Activated gamma-delta T cell (primary cell): ENCODE data around the gene CPT1B.
"Not testable (repeated sequence)": the region's sequence is repeated elsewhere in the genome, so short reads cannot be mapped to it uniquely, and the experiment has no call there.

Experiments
- DNase-seq: peaks from one replicate; lab custom pipeline; 2025; lab: John Stamatoyannopoulos, UW

The CPT1B gene

DNA sequence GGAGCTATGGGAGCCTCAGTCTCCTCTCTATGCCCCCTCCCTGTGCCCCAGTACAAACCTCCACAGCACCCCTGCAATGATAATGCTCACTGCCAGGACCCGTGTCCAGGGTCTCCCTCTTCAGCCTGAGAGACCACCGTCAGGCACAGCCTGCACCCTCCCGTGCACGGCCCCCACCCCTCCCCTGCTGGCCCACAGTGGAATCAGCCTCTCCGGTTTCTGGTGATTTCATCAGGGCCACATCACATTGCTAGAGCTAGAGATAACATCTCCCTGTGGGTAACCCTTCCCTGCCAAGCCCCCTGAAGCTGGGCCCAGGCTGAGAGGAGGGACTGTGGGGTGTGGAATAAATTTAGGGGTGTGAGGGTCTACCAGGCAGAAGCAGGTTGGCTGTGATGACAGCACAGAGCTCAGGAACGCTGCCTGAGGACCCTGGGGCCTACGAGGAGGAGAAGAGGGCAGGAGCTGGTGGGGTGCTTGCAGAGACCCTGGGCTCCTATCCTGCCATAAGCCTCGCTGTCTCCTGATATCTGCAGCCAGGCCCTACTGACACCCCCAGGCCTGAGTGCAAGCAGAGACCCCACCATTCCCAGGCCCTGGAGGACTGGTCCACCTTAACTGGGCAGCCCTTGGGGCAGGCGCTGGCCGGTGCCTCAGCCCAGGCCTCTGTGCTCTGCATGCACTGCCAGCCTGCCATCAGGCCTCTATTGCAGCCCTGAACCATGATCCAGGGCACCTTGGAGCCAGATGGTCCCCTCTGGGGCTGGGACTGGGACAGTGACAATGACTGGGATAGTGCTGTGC, 32.5 kb downstream of the CPT1B start, which contains the start of gene KLHDC7B:
Gene KLHDC7B (plus strand): TSS at position 378 of the 804 bp plus-strand sequence. CDS start 345 bp downstream, at position 723.
- DNase-seq, result no peak

DNA sequence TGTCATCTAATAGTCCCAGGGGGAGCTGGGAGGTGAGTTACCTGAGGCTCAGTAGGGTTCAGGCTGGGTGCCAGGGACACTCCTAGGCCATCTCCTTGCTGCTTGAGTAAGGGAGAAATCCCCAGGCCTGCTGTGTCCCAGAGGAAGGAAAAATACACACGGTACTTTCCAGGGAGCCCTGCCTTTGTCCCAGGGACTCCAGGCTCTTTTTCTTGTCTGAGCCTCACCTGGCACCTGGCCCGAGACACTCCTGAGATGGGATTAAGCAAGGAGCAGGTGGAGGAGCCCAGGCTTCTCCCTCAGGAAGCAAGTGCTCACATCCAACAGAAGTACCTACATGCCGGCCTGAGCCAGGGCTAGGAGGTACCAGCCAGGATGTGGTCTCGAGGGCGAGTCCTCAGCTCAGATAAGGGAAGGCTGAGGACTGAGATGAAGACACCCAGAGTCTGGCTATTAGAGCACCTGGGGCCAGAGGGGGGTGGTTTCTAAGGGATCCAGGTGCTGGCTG, 33.4 kb downstream of the CPT1B start:
- DNase-seq, result no peak

DNA sequence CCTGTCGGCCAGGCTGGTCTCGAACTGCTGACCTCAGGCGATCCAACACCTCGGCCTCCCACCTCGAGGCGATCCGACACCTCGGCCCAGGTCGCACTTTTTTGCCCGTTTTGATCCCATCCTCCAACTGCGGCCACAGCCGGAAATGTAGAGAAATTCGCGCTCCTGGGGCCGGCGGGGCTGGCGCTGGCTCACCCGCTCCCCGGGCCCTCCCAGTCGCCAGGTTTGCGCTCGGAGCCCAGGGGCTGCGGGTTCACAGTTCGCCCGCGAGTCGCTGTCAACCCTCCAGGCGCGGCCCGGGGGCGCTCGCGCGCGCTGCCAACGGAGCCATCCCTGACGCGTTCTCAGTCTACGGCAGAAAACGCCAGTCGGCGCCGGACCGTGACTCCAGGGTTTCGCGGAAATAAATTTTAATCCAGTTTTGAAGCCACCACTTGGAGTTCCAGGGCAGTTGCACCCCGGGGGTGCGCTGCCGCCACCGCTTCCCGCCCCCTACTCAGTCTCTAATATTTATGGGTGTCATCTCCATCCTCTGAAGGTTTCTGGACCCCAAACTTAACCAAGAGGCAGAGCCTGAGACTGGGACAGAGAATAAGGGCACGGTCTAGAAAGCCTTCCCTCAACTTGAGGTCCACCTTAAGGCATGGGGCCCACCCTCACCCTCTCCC, 34.0 kb downstream of the CPT1B start:
- DNase-seq, result peak; percentile 85

DNA sequence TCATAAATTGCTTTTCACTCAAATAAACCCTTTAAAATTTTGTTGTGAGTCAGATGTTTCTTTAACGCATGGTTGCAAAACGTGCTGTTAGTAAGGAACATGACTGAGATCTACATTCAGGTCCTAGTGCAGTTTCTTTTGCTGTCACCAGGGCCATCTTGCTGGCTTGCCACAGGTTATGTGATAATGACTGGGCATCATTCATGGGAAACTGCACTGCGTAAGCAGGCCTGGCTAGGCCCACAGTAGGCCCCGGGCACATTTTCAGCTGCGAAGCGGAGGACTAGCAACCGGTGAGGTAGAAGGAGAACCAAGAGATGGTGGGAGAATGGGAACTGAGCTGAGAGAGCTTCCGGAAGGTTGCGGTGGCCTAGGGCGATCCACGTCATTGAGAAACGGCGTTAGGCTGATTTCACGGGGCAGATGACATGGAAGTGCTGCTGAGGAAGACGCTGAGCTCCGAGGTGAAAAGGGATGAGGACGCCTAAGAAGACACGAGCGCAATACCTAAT, 35.8 kb downstream of the CPT1B start:
- no peak for DNase-seq

GRCh38 chr22:50541667-50542026, 36.6 kb downstream of the CPT1B start:
- not testable (repeated sequence) for DNase-seq

- no peak for DNase-seq
Observed at GRCh38 chr22:50540381-50540780, 37.8 kb downstream of the CPT1B start.

DNA sequence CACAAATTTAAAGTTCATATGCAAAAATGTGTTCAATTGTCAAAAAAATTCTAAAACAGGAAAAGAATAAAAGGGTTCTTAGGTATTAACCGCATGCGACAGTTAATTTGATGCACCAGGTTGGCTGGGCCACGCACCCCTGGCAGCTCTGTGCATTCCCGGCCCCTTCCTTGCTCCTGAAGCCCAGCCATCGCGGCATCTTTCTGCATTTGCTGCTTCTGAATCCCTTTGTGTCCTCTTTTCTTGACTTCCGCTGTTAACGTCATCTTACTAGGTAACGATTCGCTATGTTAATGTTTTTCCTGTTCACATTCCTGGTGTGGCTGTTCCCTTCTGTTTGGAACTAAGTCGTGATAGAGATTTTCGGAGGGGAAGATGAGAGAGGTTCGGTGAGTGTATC, 40.5 kb downstream of the CPT1B start:
- DNase-seq, result no peak

- DNase-seq, result no peak
Observed at GRCh38 chr22:50536226-50536625, 42.0 kb downstream of the CPT1B start.

DNA sequence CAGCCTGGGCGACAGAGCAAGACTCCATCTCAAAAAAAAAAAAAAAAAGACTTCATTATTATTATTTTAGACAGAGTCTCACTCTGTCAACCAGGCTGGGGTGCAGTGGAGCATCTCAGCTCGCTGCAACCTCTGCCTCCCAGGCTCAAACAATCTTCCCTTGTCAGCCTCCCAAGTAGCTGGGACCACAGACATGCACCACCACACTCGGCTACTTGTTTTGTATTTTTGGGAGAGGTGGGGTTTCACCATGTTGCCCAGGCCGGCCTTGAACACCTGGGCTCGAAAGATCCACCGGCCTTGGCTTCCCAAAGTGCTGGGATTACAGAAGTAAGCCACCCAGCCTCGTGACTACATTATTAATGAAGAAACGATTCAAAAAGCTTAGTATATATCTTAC, 43.1 kb downstream of the CPT1B start:
- no peak for DNase-seq

DNA sequence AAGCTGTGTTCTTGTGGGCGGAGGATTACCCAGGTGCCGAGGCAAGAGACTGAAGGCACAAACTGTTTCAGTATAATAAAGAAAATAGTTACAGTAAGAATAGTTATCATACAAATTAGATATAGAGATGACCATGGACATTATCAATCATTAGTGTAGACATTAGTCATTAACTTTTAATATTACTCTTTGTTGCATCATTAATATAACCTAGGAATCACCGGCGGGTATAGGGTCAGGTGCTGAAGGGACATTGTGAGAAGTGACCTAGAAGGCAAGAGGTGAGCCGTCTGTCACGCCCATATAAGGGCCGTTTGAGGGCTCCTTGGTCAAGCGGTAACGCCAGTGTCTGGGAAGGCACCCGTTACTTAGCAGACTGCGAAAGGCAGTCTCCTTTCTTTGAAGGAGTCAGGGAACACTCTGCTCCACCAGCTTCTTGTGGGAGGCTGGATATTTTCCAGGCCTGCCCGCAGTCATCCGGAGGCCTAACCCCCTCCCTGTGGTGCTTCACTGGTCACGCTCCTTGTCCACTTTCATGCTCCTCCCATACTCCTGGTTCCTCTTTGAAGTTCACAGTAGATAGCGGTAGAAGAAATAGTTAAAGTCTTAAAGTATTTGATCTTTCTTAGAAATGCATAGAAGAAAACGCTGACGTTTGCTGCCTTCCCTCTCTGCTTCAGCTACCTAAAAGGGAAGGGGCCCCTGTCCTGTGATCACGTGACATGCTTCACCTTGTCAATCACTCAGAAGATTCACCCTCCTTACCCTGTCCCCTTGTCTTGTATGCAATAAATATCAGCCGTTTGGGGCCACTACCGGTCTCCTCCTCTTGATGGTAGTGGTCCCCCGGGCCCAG, 44.1 kb downstream of the CPT1B start:
- DNase-seq, result not testable (repeated sequence)

DNA sequence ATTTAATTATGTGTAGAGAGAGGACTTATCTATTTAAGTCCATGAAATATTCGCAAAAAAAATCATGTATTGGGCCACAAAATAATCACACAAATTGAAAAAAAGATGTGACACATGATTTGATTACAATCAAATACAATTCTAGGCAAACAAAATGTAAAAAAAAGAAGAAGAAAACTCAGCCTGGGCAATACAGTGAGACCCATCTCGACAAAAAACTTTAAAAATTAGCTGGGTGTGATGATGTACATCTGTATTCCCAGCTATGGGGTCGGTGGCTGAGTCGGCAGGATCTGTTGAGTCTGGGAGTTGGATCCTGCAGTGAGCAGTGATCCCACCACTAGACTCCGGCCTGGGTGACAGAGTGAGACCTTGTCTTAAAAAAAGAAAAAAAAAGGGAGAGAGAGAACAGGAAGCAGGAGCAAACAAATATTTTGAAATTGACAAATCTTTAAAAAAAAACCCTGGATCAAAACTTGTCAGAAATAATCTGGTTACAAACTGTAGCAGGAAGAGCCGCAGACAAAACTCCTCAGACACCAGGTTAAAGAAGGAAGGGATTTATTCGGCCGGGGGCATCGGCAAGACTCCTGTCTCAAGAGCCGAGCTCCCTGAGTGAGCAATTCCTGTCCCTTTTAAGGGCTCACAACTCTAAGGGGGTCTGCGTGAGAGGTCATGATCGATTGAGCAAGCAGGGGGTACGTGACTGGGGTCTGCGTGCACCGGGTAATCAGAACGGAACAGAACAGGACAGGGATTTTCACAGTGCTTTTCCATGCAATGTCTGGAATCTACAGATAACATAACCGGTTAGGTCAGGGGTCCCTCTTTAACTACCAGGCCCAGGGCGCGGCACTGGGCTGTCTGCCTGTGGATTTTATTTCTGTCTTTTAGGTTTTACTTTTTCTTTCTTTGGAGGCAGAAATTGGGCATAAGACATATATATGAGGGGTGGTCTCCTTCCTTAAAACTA, 45.1 kb downstream of the CPT1B start:
- DNase-seq, result no peak

DNA sequence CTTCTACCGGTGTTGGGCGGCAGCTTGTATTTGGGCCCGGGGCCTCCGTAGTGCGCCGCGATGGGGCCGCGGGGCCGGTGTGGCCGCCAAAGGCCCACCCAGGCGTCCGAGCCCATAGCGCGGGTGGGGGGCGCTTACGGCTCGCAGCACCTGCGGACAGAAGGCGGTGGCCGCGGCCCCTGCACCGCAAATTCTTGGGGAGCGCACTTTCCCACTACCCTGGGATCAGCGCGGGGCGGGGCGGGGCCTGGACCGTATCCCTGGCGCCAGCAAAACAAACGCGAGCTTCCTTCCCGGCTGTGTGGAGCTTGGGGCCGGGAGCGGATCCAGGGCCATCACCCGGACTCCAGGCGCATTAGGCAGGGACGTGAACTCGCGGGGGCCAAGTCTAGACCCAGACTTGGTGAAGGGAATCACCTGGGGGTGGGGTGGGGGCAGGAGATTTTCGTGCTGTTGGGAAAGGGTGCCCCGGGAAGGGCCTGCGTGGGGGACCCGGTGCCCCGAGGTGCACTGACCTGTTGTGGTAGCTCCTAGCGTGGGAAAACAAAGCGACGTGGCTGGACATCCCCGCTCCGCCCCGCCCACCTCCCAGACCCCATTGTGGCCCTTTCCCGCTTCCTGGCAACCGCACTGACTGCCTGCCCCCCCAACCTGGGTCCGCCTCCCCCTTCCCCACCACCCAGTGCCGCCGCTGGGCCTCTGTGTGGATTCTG, 46.1 kb downstream of the CPT1B start:
- no peak for DNase-seq

DNA sequence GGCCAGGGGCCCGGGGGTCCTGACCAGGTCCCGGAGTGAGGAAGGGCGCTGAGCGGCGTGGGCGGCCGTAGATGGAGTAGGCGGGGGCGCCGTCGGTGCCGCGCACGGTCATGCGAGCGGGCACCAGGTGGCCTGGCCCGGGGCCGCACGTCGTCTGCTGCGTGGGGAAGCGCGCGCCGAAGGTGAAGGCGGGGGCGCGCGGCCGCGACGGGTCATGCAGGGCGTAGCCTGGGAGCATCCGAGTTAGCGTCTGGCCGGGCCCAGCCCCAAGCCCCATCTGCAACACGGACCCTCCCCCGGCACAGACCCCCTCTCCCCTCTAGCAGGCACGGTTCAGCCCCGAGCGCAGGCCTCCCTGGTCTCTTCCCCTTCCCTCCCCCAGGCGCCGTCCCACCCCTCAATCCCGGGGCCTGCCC, 46.7 kb downstream of the CPT1B start:
- DNase-seq, result peak; percentile 39

DNA sequence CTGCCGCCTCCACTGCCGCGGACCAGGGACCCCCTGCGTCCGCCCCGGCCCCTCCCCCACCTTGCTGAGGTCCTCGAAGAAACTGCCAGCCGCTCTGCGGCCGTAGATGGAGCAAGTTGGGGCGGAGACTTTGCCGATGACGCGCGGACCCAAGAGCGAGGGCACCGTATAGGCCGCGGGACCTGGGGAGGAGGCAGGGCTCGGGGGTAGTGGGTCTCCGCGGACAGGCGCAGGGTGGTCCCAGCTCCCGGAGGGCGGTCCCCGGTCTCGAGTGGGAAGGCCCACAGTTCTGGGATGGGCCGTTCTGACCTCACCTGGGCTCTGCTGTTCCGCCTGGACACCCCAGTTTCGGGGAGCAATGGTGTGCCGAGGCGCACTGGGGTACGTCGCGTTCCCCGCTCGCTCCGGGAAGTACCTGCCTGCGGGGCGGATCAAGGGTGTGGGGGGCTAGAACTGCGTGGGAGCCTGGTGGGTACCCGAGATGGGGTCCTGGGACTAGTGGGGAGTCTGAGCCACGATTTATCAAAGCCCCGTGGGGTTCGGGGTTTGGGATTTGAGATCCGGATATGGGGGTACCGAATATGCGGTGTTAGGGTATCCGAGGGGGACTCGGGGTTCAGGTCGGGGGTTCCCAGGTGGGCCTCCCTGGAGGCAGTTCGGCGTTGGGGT, 47.2 kb downstream of the CPT1B start:
- DNase-seq, result peak; percentile 57

DNA sequence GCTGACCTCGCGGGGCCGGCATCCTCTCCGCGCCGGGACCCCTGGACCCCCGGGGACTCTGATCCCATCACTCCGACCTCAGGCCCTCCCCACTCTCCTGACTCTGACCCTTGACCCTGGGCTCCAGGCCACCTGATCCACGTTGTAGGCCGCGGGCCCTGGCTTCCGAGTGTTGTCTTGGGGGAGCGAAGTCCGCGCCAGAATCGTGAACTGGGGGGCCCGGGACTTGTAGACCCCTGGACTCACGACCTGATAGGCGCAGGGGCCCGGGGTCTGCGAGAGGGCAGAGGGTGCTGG, 47.7 kb downstream of the CPT1B start:
- DNase-seq, result no peak

- peak; percentile 54 for DNase-seq
Observed at GRCh38 chr22:50529897-50530579, 48.2 kb downstream of the CPT1B start, which contains the start of gene TYMP. TYMP (minus strand) TSS chr22:50530012; CDS start chr22:50529709, 303 bp downstream.

DNA sequence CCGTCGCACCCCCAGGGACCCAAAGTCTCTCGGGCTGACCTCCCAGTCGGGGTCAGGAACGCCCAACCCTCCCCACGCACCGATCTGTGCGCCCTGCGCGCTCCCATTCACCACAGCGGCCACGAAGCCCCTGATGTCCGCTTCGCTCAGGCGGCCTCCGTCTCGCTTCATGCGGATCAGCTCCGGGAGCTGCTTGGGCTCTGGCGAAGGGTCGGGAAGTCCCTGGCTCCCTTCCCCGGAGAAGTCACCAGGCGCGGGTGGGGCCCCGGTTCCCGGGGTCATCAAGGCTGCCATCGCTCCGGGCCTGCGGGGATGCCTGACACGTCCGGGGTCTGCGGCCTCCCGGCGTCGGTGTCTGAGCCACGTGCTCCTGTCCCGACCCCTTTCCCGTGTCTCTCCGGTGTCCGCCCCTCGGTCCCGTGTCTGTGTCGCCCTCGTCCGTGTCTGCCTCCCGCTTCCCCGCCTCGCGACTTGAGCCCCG, 48.8 kb downstream of the CPT1B start:
- no peak for DNase-seq

DNA sequence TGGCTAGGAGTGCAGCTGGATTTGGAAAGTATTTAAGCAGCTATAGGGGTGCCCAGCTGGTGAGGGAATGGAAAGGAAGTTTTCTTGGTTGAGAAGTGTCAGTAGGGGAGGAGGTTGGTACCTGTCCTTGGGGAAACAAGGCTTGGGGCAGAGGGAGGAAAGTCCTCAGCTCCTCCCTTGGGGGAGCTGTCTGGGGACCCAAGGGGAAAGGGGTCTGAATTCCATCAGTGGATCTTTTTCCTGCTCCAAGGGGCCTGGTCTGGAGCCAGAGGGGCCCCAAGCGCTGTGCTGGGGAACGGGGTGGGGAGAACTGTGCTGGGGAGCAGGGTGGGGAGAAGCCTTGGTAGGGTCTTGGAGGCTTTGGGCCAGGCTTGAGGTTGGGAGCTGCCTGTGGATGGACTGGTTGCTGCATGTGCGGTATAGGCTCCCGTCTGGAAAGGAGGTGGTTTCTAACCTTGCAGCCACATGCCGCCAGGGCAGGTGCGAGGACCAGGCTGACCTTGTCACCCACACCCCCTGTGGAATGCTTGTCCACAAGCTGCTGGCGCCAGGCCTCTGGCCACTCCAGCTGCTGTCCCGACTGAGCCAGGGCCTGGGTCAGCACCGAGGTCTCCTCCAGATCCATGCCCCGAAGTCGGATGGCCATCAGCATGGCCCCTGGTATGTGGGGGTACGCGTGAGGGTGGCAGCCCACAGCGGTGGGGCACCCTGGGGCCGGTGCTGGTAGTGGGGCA, 49.4 kb downstream of the CPT1B start:
- no peak for DNase-seq
